ENCODE data around the gene PCNT.

The PCNT gene

GRCh38 chr21:46474382-46474781, 150.4 kb downstream of the PCNT start:
- H3K4me3 ChIP-seq (ENCODE audit: low read depth, low read length) = no peak overlapping the region

GRCh38 chr21:46475296-46475695, 151.3 kb downstream of the PCNT start:
- H3K4me3 ChIP-seq (ENCODE audit: low read depth, low read length) = no peak overlapping the region

DNA sequence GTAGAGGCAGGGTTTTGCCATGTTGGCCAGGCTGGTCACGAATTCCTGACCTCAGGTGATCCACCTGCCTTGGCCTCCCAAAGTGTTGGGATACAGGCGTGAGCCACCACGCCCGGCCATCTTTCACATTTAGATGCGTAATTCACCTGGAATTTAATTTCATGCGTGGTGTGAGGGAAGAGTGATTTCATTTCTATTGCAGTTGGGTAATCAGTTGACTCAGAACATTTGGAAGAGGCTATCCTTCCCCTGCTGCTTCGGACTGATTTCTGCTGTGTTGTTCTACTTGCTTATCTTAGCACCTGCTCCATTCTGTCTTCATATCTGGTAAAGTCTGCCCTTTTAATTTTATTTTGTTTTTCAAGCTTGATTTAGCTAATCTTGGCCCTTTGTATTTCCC, 153.8 kb downstream of the PCNT start:
- no peak overlapping the region for H3K4me3 ChIP-seq (ENCODE audit: low read depth, low read length)

- no peak overlapping the region for H3K4me3 ChIP-seq (ENCODE audit: low read depth, low read length)
Measured at GRCh38 chr21:46478910-46479309, 155.0 kb downstream of the PCNT start.

- no peak overlapping the region for H3K4me3 ChIP-seq (ENCODE audit: low read depth, low read length)
Measured at GRCh38 chr21:46480466-46480865, 156.5 kb downstream of the PCNT start.

- no peak overlapping the region for H3K4me3 ChIP-seq (ENCODE audit: low read depth, low read length)
Measured at GRCh38 chr21:46482225-46482845, 158.4 kb downstream of the PCNT start.

- H3K4me3 ChIP-seq (ENCODE audit: low read depth, low read length) = no peak overlapping the region
Measured at GRCh38 chr21:46482846-46483231, 158.9 kb downstream of the PCNT start.

GRCh38 chr21:46483300-46484295, 159.6 kb downstream of the PCNT start:
- H3K4me3 ChIP-seq (ENCODE audit: low read depth, low read length) = no peak overlapping the region

GRCh38 chr21:46486481-46487126, 162.6 kb downstream of the PCNT start:
- no peak overlapping the region for H3K4me3 ChIP-seq (ENCODE audit: low read depth, low read length)

- H3K4me3 ChIP-seq (ENCODE audit: low read depth, low read length) = no peak overlapping the region
Measured at GRCh38 chr21:46489162-46489663, 165.3 kb downstream of the PCNT start.

DNA sequence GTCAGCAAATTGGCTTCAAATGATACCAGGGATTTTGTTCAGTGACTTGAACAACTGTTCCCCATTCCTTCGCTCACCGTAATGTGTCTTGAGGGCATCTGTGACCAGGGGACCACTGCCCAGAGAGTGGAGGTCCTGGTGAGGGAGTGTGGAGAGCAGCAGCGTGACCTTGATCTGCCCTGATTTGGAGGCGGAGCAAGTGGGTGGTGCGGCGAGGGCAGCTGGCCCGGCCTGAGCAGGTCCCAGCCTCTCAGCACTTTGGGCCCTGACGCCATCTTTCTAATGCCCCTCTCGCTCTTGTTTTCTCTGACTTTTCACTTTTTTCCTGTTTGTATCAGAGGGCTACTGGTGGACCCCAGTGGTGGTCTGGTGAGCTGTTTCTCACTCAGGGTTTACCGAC, 165.8 kb downstream of the PCNT start:
- no peak overlapping the region for H3K4me3 ChIP-seq (ENCODE audit: low read depth, low read length)

DNA sequence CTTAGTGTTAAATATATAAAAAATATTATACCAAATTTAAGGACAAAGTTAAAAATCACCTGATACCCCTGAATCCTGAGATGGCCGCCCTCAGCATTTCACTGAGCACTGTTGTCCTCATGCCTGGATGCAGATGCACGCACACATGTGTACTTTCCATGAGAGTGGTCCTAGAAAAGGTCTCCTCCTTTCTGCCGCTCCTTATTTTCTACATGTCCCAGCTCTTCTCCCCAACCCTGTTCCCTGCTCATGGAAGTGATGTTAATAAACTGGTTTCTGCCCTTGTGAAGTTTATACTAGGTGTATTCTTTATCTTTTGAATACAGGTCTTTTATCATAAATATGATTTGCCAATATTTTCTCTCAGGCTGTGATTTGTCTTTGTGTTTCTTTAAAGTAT, 167.6 kb downstream of the PCNT start:
- no peak overlapping the region for H3K4me3 ChIP-seq (ENCODE audit: low read depth, low read length)

- H3K4me3 ChIP-seq (ENCODE audit: low read depth, low read length) = no peak overlapping the region
Measured at GRCh38 chr21:46492851-46493250, 168.9 kb downstream of the PCNT start.

- no peak overlapping the region for H3K4me3 ChIP-seq (ENCODE audit: low read depth, low read length)
Measured at GRCh38 chr21:46493828-46494227, 169.9 kb downstream of the PCNT start.
